HG03378 (cell line): ENCODE measurements around the gene N4BP3.

Source experiments
- ATAC-seq: cut with Tn5 transposase; IDR thresholded peaks from one replicate; pipeline ENCODE4 v1.9.1; 2021; ENCODE audit warnings: mild to moderate bottlenecking, moderate library complexity; ENCODE audit not compliant: unreplicated experiment

Gene N4BP3

GRCh38 chr5:178098685-178099084 is 14.6 kb upstream of the N4BP3 start:
- no peak for ATAC-seq

GRCh38 chr5:178103612-178104011 is 9.7 kb upstream of the N4BP3 start:
- no peak for ATAC-seq

- ATAC-seq = no peak
Measured at GRCh38 chr5:178104492-178104891, 8.8 kb upstream of the N4BP3 start.

- no peak for ATAC-seq
Measured at GRCh38 chr5:178106086-178106485, 7.2 kb upstream of the N4BP3 start.

- no peak for ATAC-seq
Measured at GRCh38 chr5:178106556-178107239, 6.6 kb upstream of the N4BP3 start.

- no peak for ATAC-seq
Measured at GRCh38 chr5:178107756-178108310, 5.5 kb upstream of the N4BP3 start.

- no peak for ATAC-seq
Measured at GRCh38 chr5:178108446-178108845, 4.9 kb upstream of the N4BP3 start.

- ATAC-seq = no peak
Measured at GRCh38 chr5:178108966-178109365, 4.4 kb upstream of the N4BP3 start.

- ATAC-seq = no peak
Measured at GRCh38 chr5:178110511-178110910, 2.8 kb upstream of the N4BP3 start.

GRCh38 chr5:178111925-178112324 is 1.4 kb upstream of the N4BP3 start:
- no peak for ATAC-seq

- no peak for ATAC-seq
Measured at GRCh38 chr5:178112545-178112944, 787 bp upstream of the N4BP3 start.

- no peak for ATAC-seq
Measured at GRCh38 chr5:178113841-178114324, 551 bp downstream of the N4BP3 start.

- ATAC-seq = no peak
Measured at GRCh38 chr5:178114325-178115135, 1.2 kb downstream of the N4BP3 start.

GRCh38 chr5:178115136-178115813 is 1.9 kb downstream of the N4BP3 start:
- ATAC-seq = no peak

GRCh38 chr5:178115814-178116142 is 2.4 kb downstream of the N4BP3 start:
- no peak for ATAC-seq

- peak; percentile 40 for ATAC-seq
Measured at GRCh38 chr5:178116143-178116885, 3.0 kb downstream of the N4BP3 start.

- no peak for ATAC-seq
Measured at GRCh38 chr5:178117923-178118701, 4.8 kb downstream of the N4BP3 start.

- ATAC-seq = no peak
Measured at GRCh38 chr5:178119915-178120606, 6.7 kb downstream of the N4BP3 start.

GRCh38 chr5:178120607-178121357 is 7.5 kb downstream of the N4BP3 start:
- ATAC-seq = peak; percentile 73
